HepG2 (cell line): ENCODE measurements around the gene EFNA2. TPM values are rescaled to one million over a fixed set of nuclear protein-coding genes. Genes with fewer than 3 reads are reported as not detected.

ENCODE experiments used
- ARNT2 ChIP-seq: sonication (generic); formaldehyde crosslinking; IDR thresholded peaks from 2 replicates; pipeline ENCODE4 v1.8.0; 2022; ENCODE audit warnings: mild to moderate bottlenecking, low read depth, missing genetic modification reagents, moderate library complexity
- ATF1 ChIP-seq: IDR thresholded peaks from 2 replicates; pipeline ENCODE4 v1.6.1; 2016; ENCODE audit warnings: mild to moderate bottlenecking, control low read depth
- CBFB ChIP-seq: sonication (generic); formaldehyde crosslinking; IDR thresholded peaks from 2 replicates; pipeline ENCODE4 v1.4.0; 2020; ENCODE audit warnings: missing genetic modification reagents
- CBX5 ChIP-seq: sonication (generic); formaldehyde crosslinking; IDR thresholded peaks from 2 replicates; pipeline ENCODE4 v1.4.0; 2020; ENCODE audit warnings: missing genetic modification reagents, borderline replicate concordance
- CREB1 ChIP-seq, 2 experiments: fragments of 450-650 bp in 1 of 2; IDR thresholded peaks; 2 replicates each; pipeline ENCODE4 v1.6.1; 2016 to 2017; ENCODE audit warnings: control low read depth in 1 of 2, mild to moderate bottlenecking in 1 of 2, missing compliant biosample characterization in 1 of 2, missing genetic modification characterization in 1 of 2
- HNRNPUL1 ChIP-seq: fragments of 200-400 bp; formaldehyde crosslinking; IDR thresholded peaks from 2 replicates; pipeline ENCODE4 v1.6.1; 2017; ENCODE audit warnings: low read depth, mild to moderate bottlenecking, low read length, moderate library complexity
- MAF1 ChIP-seq: sonication (generic); formaldehyde crosslinking; IDR thresholded peaks from 2 replicates; pipeline ENCODE4 v1.5.0; 2020; ENCODE audit warnings: missing genetic modification reagents, borderline replicate concordance
- NFATC3 ChIP-seq: sonication (generic); formaldehyde crosslinking; IDR thresholded peaks from 2 replicates; pipeline ENCODE4 v1.5.1; 2020; ENCODE audit warnings: mild to moderate bottlenecking, missing genetic modification reagents
- PATZ1 ChIP-seq: sonication (generic); formaldehyde crosslinking; IDR thresholded peaks from 2 replicates; pipeline ENCODE4 v1.4.0; 2020; ENCODE audit warnings: missing genetic modification reagents
- PHB2 ChIP-seq: fragments of 450-650 bp; IDR thresholded peaks from 2 replicates; pipeline ENCODE4 v1.6.1; 2018; ENCODE audit not compliant: partially characterized antibody
- RXRA ChIP-seq: sonication (generic); formaldehyde crosslinking; IDR thresholded peaks from 2 replicates; pipeline ENCODE4 v1.5.1; 2020; ENCODE audit warnings: missing genetic modification reagents
- SMAD1 ChIP-seq: sonication (generic); formaldehyde crosslinking; IDR thresholded peaks from 2 replicates; pipeline ENCODE4 v1.4.0; 2020; ENCODE audit warnings: missing genetic modification reagents, low read depth, mild to moderate bottlenecking, borderline replicate concordance
- SP140L ChIP-seq: sonication (generic); formaldehyde crosslinking; IDR thresholded peaks from 2 replicates; pipeline ENCODE4 v1.4.0; 2020; ENCODE audit warnings: missing genetic modification reagents, borderline replicate concordance
- SPEN ChIP-seq: sonication (generic); formaldehyde crosslinking; IDR thresholded peaks from 2 replicates; pipeline ENCODE4 v1.5.1; 2020; ENCODE audit warnings: low read depth, mild to moderate bottlenecking, missing genetic modification reagents
- TAF15 ChIP-seq: fragments of 200-400 bp; formaldehyde crosslinking; IDR thresholded peaks from one replicate; pipeline ENCODE4 v1.6.1; 2018; ENCODE audit warnings: mild to moderate bottlenecking, low read depth, low read length; ENCODE audit not compliant: poor library complexity, severe bottlenecking
- TBL1XR1 ChIP-seq: fragments of 150-350 bp; IDR thresholded peaks from 2 replicates; pipeline ENCODE4 v1.6.1; 2014; ENCODE audit warnings: borderline replicate concordance, low read length; ENCODE audit not compliant: partially characterized antibody
- TBX3 ChIP-seq: fragments of 450-650 bp; IDR thresholded peaks from 2 replicates; pipeline ENCODE4 v1.6.1; 2017; ENCODE audit warnings: antibody characterized with exemption, mild to moderate bottlenecking, inconsistent platforms, borderline replicate concordance
- TFDP2 ChIP-seq: sonication (generic); formaldehyde crosslinking; IDR thresholded peaks from 2 replicates; pipeline ENCODE4 v1.4.0; 2020; ENCODE audit warnings: missing genetic modification reagents
- ZBTB10 ChIP-seq: sonication (generic); formaldehyde crosslinking; IDR thresholded peaks from 2 replicates; pipeline ENCODE4 v1.4.0; 2020; ENCODE audit warnings: missing genetic modification reagents, borderline replicate concordance
- ZNF17 ChIP-seq: sonication (generic); formaldehyde crosslinking; IDR thresholded peaks from 2 replicates; pipeline ENCODE4 v1.5.0; 2020; ENCODE audit warnings: mild to moderate bottlenecking, missing genetic modification reagents
- ZNF317 ChIP-seq: sonication (generic); formaldehyde crosslinking; IDR thresholded peaks from 2 replicates; pipeline ENCODE4 v1.5.0; 2020; ENCODE audit warnings: mild to moderate bottlenecking, missing genetic modification reagents
- ZNF598 ChIP-seq: sonication (generic); formaldehyde crosslinking; IDR thresholded peaks from 2 replicates; pipeline ENCODE4 v1.5.1; 2020; ENCODE audit warnings: mild to moderate bottlenecking, missing genetic modification reagents, borderline replicate concordance
- ZNF776 ChIP-seq: sonication (generic); formaldehyde crosslinking; IDR thresholded peaks from 2 replicates; pipeline ENCODE4 v1.4.0; 2020; ENCODE audit warnings: mild to moderate bottlenecking, missing genetic modification reagents
- ZNF788 ChIP-seq: sonication (generic); formaldehyde crosslinking; IDR thresholded peaks from 2 replicates; pipeline ENCODE4 v1.5.0; 2020; ENCODE audit warnings: mild to moderate bottlenecking, missing genetic modification reagents, borderline replicate concordance
- ZSCAN29 ChIP-seq: sonication (generic); formaldehyde crosslinking; conservative IDR thresholded peaks from 2 replicates; pipeline ENCODE4 v1.4.0; 2020; ENCODE audit warnings: mild to moderate bottlenecking, missing genetic modification reagents
- polyA plus RNA-seq, 8 experiments: library from polyadenylated mRNA; depleted of rRNA in 3 of 8; stranded (reverse) in 7 of 8; unstranded in 1 of 8; fragments of >200 nt; fragmentation: Illumina TruSeq in 4 of 8; extraction: Trizol in 4 of 8; gene quantifications; 2 replicates each; pipeline versions ENCODE4 v1.2.1 to v1.2.3, GENCODE V29; 2011 to 2016; ENCODE audit warnings: low read depth in 4 of 8, missing spikeins in 1 of 8, mixed read lengths in 1 of 8; ENCODE audit not compliant: insufficient read depth in 1 of 8
- total RNA-seq, 5 experiments: library from RNA; depleted of rRNA; stranded (reverse); fragments of >200 nt; fragmentation: Illumina TruSeq; extraction: Trizol; gene quantifications; 2 replicates each; pipeline ENCODE4 v1.2.3, GENCODE V29; 2016; ENCODE audit warnings: low read depth in 1 of 5

EFNA2 gene
- total and polyA plus RNA-seq, 2 of the 13 experiments (the other 11 are each of a cell fraction or from before 2014, with no cell fraction given) = 6.0 to 9.9 TPM

GRCh38 chr19:1324806-1325567 lies 39.3 kb downstream of the EFNA2 start (continued):
- TF ChIP-seq TFDP2 = peak; percentile 71; the same call in 1 of the 2 replicates
- TF ChIP-seq TAF15 = no peak
- peak; percentile 65; the same call in 1 of the 2 replicates for TF ChIP-seq ZBTB10 (CRISPR knock-in tag)
- peak; percentile 20; the same call in 1 of the 2 replicates for TF ChIP-seq ARNT2 (CRISPR knock-in tag)
- no peak for TF ChIP-seq ZSCAN29 (CRISPR knock-in tag)
- no peak for TF ChIP-seq ZNF788 (CRISPR knock-in tag)
- TF ChIP-seq HNRNPUL1 = no peak
- peak; percentile 93 for TF ChIP-seq PATZ1 (CRISPR knock-in tag)
- no peak for TF ChIP-seq MAF1
- TF ChIP-seq SP140L (CRISPR knock-in tag) = no peak
- no peak for TF ChIP-seq NFATC3 (CRISPR knock-in tag)
- TF ChIP-seq SPEN (CRISPR knock-in tag) = no peak; the same call in 1 of the 2 replicates
- TF ChIP-seq CBFB (CRISPR knock-in tag) = no peak
- no peak for TF ChIP-seq ZNF598 (CRISPR knock-in tag)
- TF ChIP-seq ZNF317 = no peak
- no peak for TF ChIP-seq ZNF17 (CRISPR knock-in tag)
- no peak for TF ChIP-seq CBX5 (CRISPR knock-in tag)
- peak; percentile 84 for TF ChIP-seq ATF1 (CRISPR knock-in tag)
- no peak for TF ChIP-seq TBL1XR1
- peak; percentile 82 for TF ChIP-seq CREB1 (IDR thresholded peaks at IDR 0.05)
- TF ChIP-seq CREB1 (CRISPR knock-in tag; IDR thresholded peaks at IDR 0.05) = peak; percentile 88
- TF ChIP-seq SMAD1 = no peak
- no peak for TF ChIP-seq PHB2
- TF ChIP-seq TBX3 = peak; percentile 7; the same call in 1 of the 2 replicates
- TF ChIP-seq ZNF776 (CRISPR knock-in tag) = no peak
- peak; percentile 88 for TF ChIP-seq RXRA (CRISPR knock-in tag)
